K562 (cell line): ENCODE data around the gene RNF32. TPM values are rescaled to one million over a fixed set of nuclear protein-coding genes. Genes with fewer than 3 reads are reported as not detected.

ENCODE experiments used
- ATF2 ChIP-seq: sonication (generic); formaldehyde crosslinking; IDR thresholded peaks from 2 replicates; pipeline ENCODE4 v1.8.1; 2022; ENCODE audit warnings: missing genetic modification reagents
- CBX5 ChIP-seq: IDR thresholded peaks from 2 replicates; pipeline ENCODE4 v1.6.1; 2014; ENCODE audit warnings: low read depth, borderline replicate concordance
- CHCHD3 ChIP-seq: fragments of 250-450 bp; sonication (Bioruptor Pico); IDR thresholded peaks from 2 replicates; pipeline ENCODE4 v2.1.2; 2022; ENCODE audit warnings: mild to moderate bottlenecking
- CTCF ChIP-seq, 3 experiments: IDR thresholded peaks in 2 of 3; conservative IDR thresholded peaks in 1 of 3; 2 replicates each; pipeline ENCODE4 v1.5.1; 2011 to 2012; ENCODE audit warnings: low read length in 3 of 3, mild to moderate bottlenecking in 3 of 3, control low read depth in 2 of 3, improper control_type of control experiment in 1 of 3, inconsistent platforms in 1 of 3, low read depth in 1 of 3, mixed read lengths in 1 of 3, moderate library complexity in 1 of 3; ENCODE audit not compliant: insufficient read depth in 2 of 3
- E2F3 ChIP-seq: fragments of 250-450 bp; sonication (Bioruptor Pico); IDR thresholded peaks from 2 replicates; pipeline ENCODE4 v1.4.0; 2020; ENCODE audit warnings: mild to moderate bottlenecking
- ETV5 ChIP-seq: sonication (generic); formaldehyde crosslinking; IDR thresholded peaks from 2 replicates; pipeline ENCODE4 v1.4.0; 2020; ENCODE audit warnings: low read depth, mild to moderate bottlenecking, missing genetic modification reagents
- ETV6 ChIP-seq, 3 experiments: fragments of 150-350 bp in 1 of 3; sonication (generic) in 1 of 3; formaldehyde crosslinking in 1 of 3; IDR thresholded peaks; 2 replicates each; pipeline versions ENCODE4 v1.6.1 to v1.8.0; 2014 to 2022; ENCODE audit warnings: borderline replicate concordance in 2 of 3, low read depth in 2 of 3, antibody characterized with exemption in 1 of 3, low read length in 1 of 3, mild to moderate bottlenecking in 1 of 3, missing genetic modification reagents in 1 of 3
- GABPA ChIP-seq: fragments of 200-800 bp; sonication (Bioruptor generic); conservative IDR thresholded peaks from 2 replicates; pipeline ENCODE4 v1.6.1; 2016; ENCODE audit warnings: low read depth, missing genetic modification characterization, missing compliant biosample characterization
- KLF13 ChIP-seq: fragments of 450-650 bp; IDR thresholded peaks from 2 replicates; pipeline ENCODE4 v1.6.1; 2016; ENCODE audit warnings: missing genetic modification characterization, low read depth, mild to moderate bottlenecking, missing compliant biosample characterization, moderate library complexity, borderline replicate concordance
- MAZ ChIP-seq, 2 experiments: fragments of 450-650 bp in 1 of 2; sonication (generic) in 1 of 2; formaldehyde crosslinking; IDR thresholded peaks in 1 of 2; conservative IDR thresholded peaks in 1 of 2; 2 replicates each; pipeline versions ENCODE4 v1.4.0 to v1.5.0; 2020; ENCODE audit warnings: mild to moderate bottlenecking in 1 of 2, missing genetic modification reagents in 1 of 2
- MECOM ChIP-seq: fragments of 250-450 bp; sonication (Bioruptor Pico); IDR thresholded peaks from 2 replicates; pipeline ENCODE4 v1.8.0; 2022; ENCODE audit warnings: inconsistent platforms
- NEUROD1 ChIP-seq: fragments of 150-350 bp; IDR thresholded peaks from 2 replicates; pipeline ENCODE4 v1.6.1; 2014; ENCODE audit warnings: borderline replicate concordance, low read length, low read depth; ENCODE audit not compliant: partially characterized antibody
- NFRKB ChIP-seq: fragments of 450-650 bp; IDR thresholded peaks from 2 replicates; pipeline ENCODE4 v1.6.1; 2016; ENCODE audit warnings: low read depth
- PTRF ChIP-seq: fragments of 450-650 bp; IDR thresholded peaks from 2 replicates; pipeline ENCODE4 v1.6.1; 2016; ENCODE audit warnings: mild to moderate bottlenecking, missing genetic modification characterization, missing compliant biosample characterization
- PURB ChIP-seq: sonication (generic); formaldehyde crosslinking; IDR thresholded peaks from 2 replicates; pipeline ENCODE4 v1.9.0; 2021; ENCODE audit warnings: low read depth, mild to moderate bottlenecking, missing genetic modification reagents
- RFX7 ChIP-seq: fragments of 250-450 bp; sonication (Bioruptor Pico); IDR thresholded peaks from 2 replicates; pipeline ENCODE4 v1.5.1; 2021; ENCODE audit warnings: mild to moderate bottlenecking
- RHOXF2B ChIP-seq: fragments of 250-450 bp; sonication (Bioruptor Pico); conservative IDR thresholded peaks from 2 replicates; pipeline ENCODE4 v1.5.1; 2021
- SIN3A ChIP-seq, 2 experiments: fragments of 150-350 bp in 1 of 2; IDR thresholded peaks; 2 replicates each; pipeline ENCODE4 v1.6.1; 2011 to 2016; ENCODE audit warnings: borderline replicate concordance in 2 of 2, low read depth in 2 of 2, low read length in 2 of 2, mild to moderate bottlenecking in 2 of 2, moderate library complexity in 2 of 2; ENCODE audit not compliant: control insufficient read depth in 1 of 2
- TARDBP ChIP-seq: fragments of 450-650 bp; IDR thresholded peaks from 2 replicates; pipeline ENCODE4 v1.6.1; 2016
- U2AF1 ChIP-seq: fragments of 200-400 bp; formaldehyde crosslinking; optimal IDR thresholded peaks from 2 replicates; pipeline ENCODE3; 2017; ENCODE audit warnings: mild to moderate bottlenecking, low read depth, low read length, moderate library complexity
- ZBTB1 ChIP-seq: sonication (generic); formaldehyde crosslinking; IDR thresholded peaks from 2 replicates; pipeline ENCODE4 v1.8.1; 2023; ENCODE audit warnings: missing genetic modification reagents, low read depth, mild to moderate bottlenecking, borderline replicate concordance
- ZNF165 ChIP-seq: fragments of 250-450 bp; sonication (Bioruptor Pico); IDR thresholded peaks from 2 replicates; pipeline ENCODE4 v1.4.0; 2020; ENCODE audit warnings: borderline replicate concordance
- ZNF347 ChIP-seq: fragments of 450-650 bp; formaldehyde crosslinking; IDR thresholded peaks from 2 replicates; pipeline ENCODE4 v1.4.0; 2020; ENCODE audit warnings: low read depth, mild to moderate bottlenecking, moderate library complexity
- ZNF512 ChIP-seq: IDR thresholded peaks from 2 replicates; pipeline ENCODE4 v1.6.1; 2016; ENCODE audit warnings: missing genetic modification characterization, missing compliant biosample characterization
- polyA plus RNA-seq, 8 experiments: library from polyadenylated mRNA; depleted of rRNA in 4 of 8; stranded (reverse) in 5 of 8; unstranded in 3 of 8; fragments of >200 nt; fragmentation: Nextera tagmentation in 2 of 8; fragmentation: Illumina TruSeq in 1 of 8; extraction: Ambion mirVana in 2 of 8; extraction: Trizol in 1 of 8; gene quantifications; 2 replicates each; pipeline versions ENCODE4 v1.2.1 to v1.2.3, GENCODE V29; 2011 to 2014; ENCODE audit warnings: inconsistent platforms in 1 of 8, missing spikeins in 1 of 8
- total RNA-seq, 7 experiments: library from RNA; depleted of rRNA in 6 of 7; stranded (reverse); fragments of >200 nt in 6 of 7; fragmentation: Illumina TruSeq in 2 of 7; extraction: Trizol in 2 of 7; gene quantifications; 2 replicates each; pipeline versions ENCODE4 v1.2.1 to v1.2.3, GENCODE V29; 2011 to 2021; ENCODE audit warnings: low replicate concordance in 1 of 7

RNF32 gene
- total and polyA plus RNA-seq, 9 of the 15 experiments (the other 6 are each of a cell fraction or from before 2014, with no cell fraction given): 2.6 to 7.0 (median 4.6) TPM

GRCh38 chr7:156640949-156641485 lies 443 bp downstream of the RNF32 start (continued):
- TF ChIP-seq SIN3A (IDR thresholded peaks at IDR 0.05; ENCODE audit: borderline replicate concordance in 2 of 2, control insufficient read depth in 1 of 2, low read depth in 2 of 2, low read length in 2 of 2) (peak in 1 of 2 experiments; percentile 6; a peak in 1 of 4 replicates), MAZ (CRISPR knock-in tag; conservative IDR thresholded peaks at IDR 0.05 in 1 of 2, IDR thresholded peaks at IDR 0.05 in 1 of 2) (no peak), MECOM (CRISPR knock-in tag) (no peak), RFX7 (CRISPR knock-in tag) (peak; percentile 36; the same call in 1 of the 2 replicates), CTCF (IDR thresholded peaks at IDR 0.05 in 2 of 3, conservative IDR thresholded peaks at IDR 0.05 in 1 of 3; ENCODE audit: insufficient read depth in 2 of 3, low read depth in 1 of 3, low read length in 3 of 3) (no peak), ZNF512 (tag) (no peak), NEUROD1 (no peak), ATF2 (CRISPR knock-in tag) (no peak), KLF13 (no peak), ETV5 (CRISPR knock-in tag) (peak; percentile 69; the same call in 1 of the 2 replicates), TARDBP (no peak), ETV6 (IDR thresholded peaks at IDR 0.05; ENCODE audit: borderline replicate concordance in 1 of 2, low read depth in 2 of 2, low read length in 1 of 2) (no peak), ETV6 (CRISPR knock-in tag; IDR thresholded peaks at IDR 0.05; ENCODE audit: borderline replicate concordance) (no peak), NFRKB (peak; percentile 51; the same call in 1 of the 2 replicates), RHOXF2B (CRISPR knock-in tag) (no peak), PTRF (tag) (no peak), E2F3 (CRISPR knock-in tag) (no peak), ZBTB1 (CRISPR knock-in tag) (no peak), CBX5 (no peak), ZNF347 (CRISPR knock-in tag) (no peak), GABPA (tag) (peak; percentile 67), ZNF165 (CRISPR knock-in tag) (peak; percentile 83; the same call in 1 of the 2 replicates), U2AF1 (no peak), CHCHD3 (CRISPR knock-in tag) (no peak), PURB (CRISPR knock-in tag) (no peak)
